HCT116 (cell line): Measurements from ENCODE around the gene ARHGEF39.

ENCODE experiments used
- ATF3 ChIP-seq: IDR thresholded peaks from 2 replicates; pipeline ENCODE4 v1.6.1; 2012
- CTCF ChIP-seq, 3 experiments: fragments of 200-600 bp in 1 of 3; sonication (generic) in 1 of 3; IDR thresholded peaks in 2 of 3; conservative IDR thresholded peaks in 1 of 3; 2 replicates each; pipeline ENCODE4 v1.5.1; 2012 to 2017; ENCODE audit warnings: low read depth in 2 of 3, low read length in 2 of 3, antibody characterized with exemption in 1 of 3, borderline replicate concordance in 1 of 3, control low read depth in 1 of 3, mild to moderate bottlenecking in 1 of 3, mixed read lengths in 1 of 3, mixed run types in 1 of 3, moderate library complexity in 1 of 3; ENCODE audit not compliant: insufficient read depth in 1 of 3
- ELF1 ChIP-seq: IDR thresholded peaks from 2 replicates; pipeline ENCODE4 v1.6.1; 2012; ENCODE audit warnings: low read depth, borderline replicate concordance
- EZH2 ChIP-seq: fragments of 200-600 bp; sonication (generic); IDR thresholded peaks from 2 replicates; pipeline ENCODE4 v1.6.1; 2017; ENCODE audit warnings: antibody characterized with exemption, mixed run types
- EZH2phosphoT487 ChIP-seq: fragments of 200-600 bp; IDR thresholded peaks from 2 replicates; pipeline ENCODE4 v1.6.1; 2018; ENCODE audit warnings: antibody characterized with exemption, borderline replicate concordance
- POLR2A ChIP-seq: IDR thresholded peaks from 2 replicates; pipeline ENCODE4 v1.7.0; 2011; ENCODE audit warnings: borderline replicate concordance; ENCODE audit not compliant: insufficient read depth, insufficient read length; ENCODE audit errors: extremely low read depth
- POLR2AphosphoS5 ChIP-seq: IDR thresholded peaks from 2 replicates; pipeline ENCODE4 v1.6.1; 2011; ENCODE audit warnings: mild to moderate bottlenecking, low read depth, low read length, moderate library complexity
- RAD21 ChIP-seq: IDR thresholded peaks from 2 replicates; pipeline ENCODE4 v1.6.1; 2012; ENCODE audit warnings: low read depth, mild to moderate bottlenecking
- SIN3A ChIP-seq: IDR thresholded peaks from 2 replicates; pipeline ENCODE4 v1.6.1; 2012; ENCODE audit warnings: low read depth
- SP1 ChIP-seq: IDR thresholded peaks from 2 replicates; pipeline ENCODE4 v1.6.1; 2012; ENCODE audit warnings: low read depth
- SRF ChIP-seq: IDR thresholded peaks from 2 replicates; pipeline ENCODE4 v1.6.1; 2012; ENCODE audit warnings: low read depth
- TCF7L2 ChIP-seq: IDR thresholded peaks from 2 replicates; pipeline ENCODE4 v1.7.0; 2011; ENCODE audit warnings: borderline replicate concordance, inconsistent platforms; ENCODE audit not compliant: insufficient read depth, insufficient read length; ENCODE audit errors: extremely low read depth
- ZBTB33 ChIP-seq: IDR thresholded peaks from 2 replicates; pipeline ENCODE4 v1.6.1; 2011; ENCODE audit warnings: mild to moderate bottlenecking, low read length, moderate library complexity; ENCODE audit not compliant: insufficient replicate concordance; ENCODE audit errors: extremely low read depth
- TF ChIP-seq, protein P1 (sequence below): IDR thresholded peaks from 2 replicates; pipeline ENCODE4 v1.6.1; 2012; ENCODE audit warnings: low read depth

DNA sequence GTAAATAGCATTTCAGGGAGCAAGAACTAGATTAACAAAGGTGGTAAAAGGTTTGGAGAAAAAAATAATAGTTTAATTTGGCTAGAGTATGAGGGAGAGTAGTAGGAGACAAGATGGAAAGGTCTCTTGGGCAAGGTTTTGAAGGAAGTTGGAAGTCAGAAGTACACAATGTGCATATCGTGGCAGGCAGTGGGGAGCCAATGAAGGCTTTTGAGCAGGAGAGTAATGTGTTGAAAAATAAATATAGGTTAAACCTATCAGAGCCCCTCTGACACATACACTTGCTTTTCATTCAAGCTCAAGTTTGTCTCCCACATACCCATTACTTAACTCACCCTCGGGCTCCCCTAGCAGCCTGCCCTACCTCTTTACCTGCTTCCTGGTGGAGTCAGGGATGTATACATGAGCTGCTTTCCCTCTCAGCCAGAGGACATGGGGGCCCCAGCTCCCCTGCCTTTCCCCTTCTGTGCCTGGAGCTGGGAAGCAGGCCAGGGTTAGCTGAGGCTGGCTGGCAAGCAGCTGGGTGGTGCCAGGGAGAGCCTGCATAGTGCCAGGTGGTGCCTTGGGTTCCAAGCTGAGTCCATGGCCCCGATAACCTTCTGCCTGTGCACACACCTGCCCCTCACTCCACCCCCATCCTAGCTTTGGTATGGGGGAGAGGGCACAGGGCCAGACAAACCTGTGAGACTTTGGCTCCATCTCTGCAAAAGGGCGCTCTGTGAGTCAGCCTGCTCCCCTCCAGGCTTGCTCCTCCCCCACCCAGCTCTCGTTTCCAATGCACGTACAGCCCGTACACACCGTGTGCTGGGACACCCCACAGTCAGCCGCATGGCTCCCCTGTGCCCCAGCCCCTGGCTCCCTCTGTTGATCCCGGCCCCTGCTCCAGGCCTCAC is 8.4 kb upstream of the ARHGEF39 start, which contains the start of gene CA9:
- TF ChIP-seq POLR2A (no peak), POLR2AphosphoS5 (no peak), RAD21 (no peak), CTCF (IDR thresholded peaks at IDR 0.05 in 2 of 3, conservative IDR thresholded peaks at IDR 0.05 in 1 of 3; ENCODE audit: borderline replicate concordance in 1 of 3, insufficient read depth in 1 of 3, low read depth in 2 of 3, low read length in 2 of 3) (no peak), ELF1 (no peak), ZBTB33 (no peak), EZH2phosphoT487 (no peak), SP1 (no peak), TCF7L2 (no peak), SIN3A (no peak), ATF3 (no peak), EZH2 (no peak), SRF (no peak)
- TF ChIP-seq, protein P1, sequence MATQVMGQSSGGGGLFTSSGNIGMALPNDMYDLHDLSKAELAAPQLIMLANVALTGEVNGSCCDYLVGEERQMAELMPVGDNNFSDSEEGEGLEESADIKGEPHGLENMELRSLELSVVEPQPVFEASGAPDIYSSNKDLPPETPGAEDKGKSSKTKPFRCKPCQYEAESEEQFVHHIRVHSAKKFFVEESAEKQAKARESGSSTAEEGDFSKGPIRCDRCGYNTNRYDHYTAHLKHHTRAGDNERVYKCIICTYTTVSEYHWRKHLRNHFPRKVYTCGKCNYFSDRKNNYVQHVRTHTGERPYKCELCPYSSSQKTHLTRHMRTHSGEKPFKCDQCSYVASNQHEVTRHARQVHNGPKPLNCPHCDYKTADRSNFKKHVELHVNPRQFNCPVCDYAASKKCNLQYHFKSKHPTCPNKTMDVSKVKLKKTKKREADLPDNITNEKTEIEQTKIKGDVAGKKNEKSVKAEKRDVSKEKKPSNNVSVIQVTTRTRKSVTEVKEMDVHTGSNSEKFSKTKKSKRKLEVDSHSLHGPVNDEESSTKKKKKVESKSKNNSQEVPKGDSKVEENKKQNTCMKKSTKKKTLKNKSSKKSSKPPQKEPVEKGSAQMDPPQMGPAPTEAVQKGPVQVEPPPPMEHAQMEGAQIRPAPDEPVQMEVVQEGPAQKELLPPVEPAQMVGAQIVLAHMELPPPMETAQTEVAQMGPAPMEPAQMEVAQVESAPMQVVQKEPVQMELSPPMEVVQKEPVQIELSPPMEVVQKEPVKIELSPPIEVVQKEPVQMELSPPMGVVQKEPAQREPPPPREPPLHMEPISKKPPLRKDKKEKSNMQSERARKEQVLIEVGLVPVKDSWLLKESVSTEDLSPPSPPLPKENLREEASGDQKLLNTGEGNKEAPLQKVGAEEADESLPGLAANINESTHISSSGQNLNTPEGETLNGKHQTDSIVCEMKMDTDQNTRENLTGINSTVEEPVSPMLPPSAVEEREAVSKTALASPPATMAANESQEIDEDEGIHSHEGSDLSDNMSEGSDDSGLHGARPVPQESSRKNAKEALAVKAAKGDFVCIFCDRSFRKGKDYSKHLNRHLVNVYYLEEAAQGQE, result no peak
